Measurements from ENCODE around the gene KIRREL3.

DNA sequence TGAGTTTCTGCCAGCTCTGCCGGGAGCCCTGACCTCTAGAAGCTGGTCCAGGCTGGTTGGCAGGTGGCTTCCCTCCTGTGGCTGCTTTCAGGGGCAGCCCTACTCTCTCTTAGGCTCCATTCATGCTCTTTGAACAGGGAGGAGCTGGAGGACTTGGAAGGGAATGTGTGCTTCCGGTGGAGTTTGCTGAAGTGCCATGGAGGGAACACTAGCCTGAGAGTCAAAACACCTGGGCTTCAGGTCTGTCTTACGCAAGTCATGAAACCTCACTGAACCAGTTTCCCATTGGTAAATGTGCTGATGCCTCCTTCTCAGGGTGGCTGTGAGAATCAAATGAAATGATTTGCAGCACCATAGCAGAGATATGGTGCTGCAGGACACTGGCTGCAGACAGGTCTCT, 224.5 kb downstream of the KIRREL3 start:
- TF ChIP-seq POLR2AphosphoS5 (IDR thresholded peaks at IDR 0.05; ENCODE audit: low read depth, low read length) (no peak), TAF1 (IDR thresholded peaks at IDR 0.05; ENCODE audit: low read depth, low read length) (no peak), POLR2A (IDR thresholded peaks at IDR 0.05; ENCODE audit: low read depth, low read length) (no peak), SPI1 (IDR thresholded peaks at IDR 0.05; ENCODE audit: low read depth, low read length) (no peak), PAX5 (IDR thresholded peaks at IDR 0.05; ENCODE audit: insufficient read depth, low read length, severe bottlenecking) (no peak), POU2F2 (IDR thresholded peaks at IDR 0.05; ENCODE audit: low read depth, low read length) (no peak)
